GM21576 (cell line): Measurements from ENCODE around the gene SOHLH1.

ENCODE experiments used
- ATAC-seq: cut with Tn5 transposase; IDR thresholded peaks from one replicate; pipeline ENCODE4 v1.9.1; 2021; ENCODE audit warnings: mild to moderate bottlenecking, moderate library complexity; ENCODE audit not compliant: unreplicated experiment

The SOHLH1 gene

DNA sequence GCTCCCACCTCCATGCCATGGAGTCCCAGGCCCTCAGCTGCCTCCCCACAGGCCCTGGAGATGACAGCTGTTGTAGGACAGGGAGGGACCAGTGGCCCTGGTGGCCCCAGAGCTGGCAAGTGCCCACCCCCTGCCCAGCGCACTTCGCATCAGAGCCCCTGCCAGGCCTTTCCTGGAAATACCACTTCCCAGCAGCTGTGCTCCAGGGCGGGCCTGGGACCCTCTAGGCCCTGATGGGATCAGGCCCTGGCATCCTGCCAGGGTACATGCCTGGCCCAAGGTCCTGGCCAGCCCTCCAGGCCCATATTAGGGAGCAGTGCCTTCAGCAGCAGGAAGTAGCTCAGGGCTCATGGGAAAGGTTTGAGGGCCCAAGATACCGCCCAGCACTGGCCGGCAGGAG lies 5.2 kb upstream of the SOHLH1 start:
- ATAC-seq: no peak

DNA sequence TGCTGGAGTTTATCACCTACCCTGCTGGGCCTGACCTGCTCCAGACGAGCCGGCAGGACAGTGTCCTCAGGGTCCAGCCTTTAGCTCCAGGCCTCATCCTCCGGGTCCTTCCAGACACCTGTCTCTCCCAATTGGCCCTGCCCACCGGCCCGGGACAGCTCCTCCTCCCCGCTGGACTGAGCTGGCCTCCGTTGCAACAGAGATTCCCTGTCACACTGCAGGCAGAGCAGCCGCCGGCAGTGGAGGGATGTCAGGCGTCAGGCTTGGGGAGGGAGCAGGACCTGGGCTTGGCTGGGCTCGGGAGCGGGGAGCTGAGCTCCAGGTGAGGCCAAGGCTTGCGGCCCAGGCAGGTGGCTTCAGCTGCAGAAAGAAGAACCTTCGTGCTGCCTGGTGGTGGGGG lies 4.4 kb upstream of the SOHLH1 start:
- ATAC-seq: no peak

DNA sequence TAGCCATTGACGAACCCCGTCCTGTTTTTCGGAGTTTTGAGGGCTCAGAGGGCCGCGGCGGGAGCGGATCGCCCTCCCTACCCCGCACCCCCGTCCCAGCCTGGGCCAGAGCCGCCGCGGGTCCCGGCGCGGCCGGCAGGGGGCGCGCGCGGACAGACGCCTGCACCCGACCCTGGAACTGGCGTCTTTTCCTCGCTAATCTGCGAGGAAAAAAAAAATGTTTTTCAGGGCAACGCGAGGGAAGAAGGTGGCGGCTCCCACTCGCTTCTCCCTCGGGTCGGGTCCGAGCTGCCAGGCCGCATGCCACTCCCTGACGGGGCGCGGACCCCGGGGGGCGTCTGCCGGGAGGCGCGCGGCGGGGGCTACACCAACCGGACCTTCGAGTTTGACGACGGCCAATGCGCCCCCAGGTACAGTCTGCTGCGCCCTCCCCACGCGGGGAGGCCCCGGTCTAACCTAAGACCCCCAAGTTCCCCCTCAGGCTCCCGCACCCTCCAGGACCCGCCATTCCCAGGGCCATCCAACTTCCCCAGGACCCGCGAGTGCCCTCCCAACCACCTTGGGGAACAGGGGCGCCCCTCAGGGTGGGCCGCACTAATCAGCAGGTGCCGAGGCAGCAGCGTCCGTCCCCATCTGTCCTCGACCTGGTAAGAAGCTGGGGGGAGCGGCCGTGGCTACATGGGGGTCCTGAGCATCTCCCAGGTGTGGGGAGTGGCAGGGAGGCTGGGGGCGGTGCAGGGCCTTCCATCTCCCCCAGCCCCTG lies 2.9 kb upstream of the SOHLH1 start, which contains the start of gene KCNT1:
Gene KCNT1 (plus strand): TSS at position 227 of the 763 bp plus-strand sequence. CDS start 74 bp downstream, at position 301.
- ATAC-seq: no peak

DNA sequence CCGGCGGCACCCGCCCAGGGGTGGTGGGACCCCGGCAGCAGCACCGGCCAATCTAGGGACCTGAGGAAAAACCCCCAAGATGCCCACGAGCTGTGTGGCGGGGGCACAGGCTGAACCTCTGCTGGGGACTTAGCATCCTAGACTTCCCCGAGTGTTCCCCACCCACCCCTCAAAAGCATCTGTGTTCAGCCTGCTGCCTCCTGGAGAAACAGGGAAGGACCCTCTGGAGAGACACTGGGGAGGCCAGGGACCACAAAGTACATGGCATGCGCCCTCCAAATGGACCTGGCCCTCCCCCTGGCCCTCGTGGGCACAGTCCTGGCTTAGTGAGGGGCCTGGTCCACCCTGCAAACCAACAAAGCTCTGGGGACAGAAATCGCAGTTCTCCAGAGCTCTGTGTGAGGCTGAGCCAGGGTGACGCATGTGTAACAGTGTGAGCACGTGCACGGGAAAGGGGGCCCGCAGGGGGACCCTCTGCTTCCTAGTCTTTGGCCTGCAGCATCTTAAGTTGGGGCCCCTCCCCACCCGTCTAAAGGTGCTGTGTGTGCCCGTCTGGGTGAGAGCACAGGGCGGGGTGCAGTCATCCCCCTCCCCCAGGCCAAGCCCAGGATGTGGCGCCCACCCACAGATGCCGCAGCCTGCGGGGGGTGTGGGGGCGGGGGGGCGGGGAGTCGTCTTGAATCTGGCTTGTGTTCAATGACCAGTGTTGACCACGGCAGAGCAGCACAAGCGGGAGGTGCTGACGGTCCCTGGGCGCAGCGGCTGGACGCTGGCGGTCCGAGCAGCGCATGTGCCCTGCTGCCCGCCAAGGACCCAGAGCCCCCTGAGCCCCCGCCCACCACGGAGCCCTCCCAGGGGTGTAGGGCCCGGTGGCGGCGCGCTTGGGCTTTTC lies 2.0 kb upstream of the SOHLH1 start:
- ATAC-seq: no peak

DNA sequence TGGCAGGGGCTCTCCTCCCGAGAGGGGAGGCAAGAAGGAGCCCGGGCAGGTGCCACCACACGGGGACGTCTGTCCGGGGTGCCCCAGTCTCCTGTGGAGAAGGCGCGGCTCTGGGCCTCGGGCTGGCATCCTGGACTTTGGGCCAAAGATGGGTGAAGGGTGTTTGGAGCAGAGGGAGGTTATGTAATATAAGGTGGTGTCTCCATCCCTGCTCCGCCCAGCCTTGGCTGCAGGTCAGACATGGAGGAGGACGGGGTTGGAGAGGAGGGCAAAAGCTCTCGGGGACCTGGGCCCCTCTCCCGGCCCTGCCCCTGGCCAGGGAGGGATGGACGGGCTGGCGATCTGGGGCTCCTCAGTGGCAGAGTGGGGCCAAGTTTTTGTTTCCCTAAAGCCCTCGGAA lies 1.2 kb upstream of the SOHLH1 start:
- ATAC-seq: no peak

DNA sequence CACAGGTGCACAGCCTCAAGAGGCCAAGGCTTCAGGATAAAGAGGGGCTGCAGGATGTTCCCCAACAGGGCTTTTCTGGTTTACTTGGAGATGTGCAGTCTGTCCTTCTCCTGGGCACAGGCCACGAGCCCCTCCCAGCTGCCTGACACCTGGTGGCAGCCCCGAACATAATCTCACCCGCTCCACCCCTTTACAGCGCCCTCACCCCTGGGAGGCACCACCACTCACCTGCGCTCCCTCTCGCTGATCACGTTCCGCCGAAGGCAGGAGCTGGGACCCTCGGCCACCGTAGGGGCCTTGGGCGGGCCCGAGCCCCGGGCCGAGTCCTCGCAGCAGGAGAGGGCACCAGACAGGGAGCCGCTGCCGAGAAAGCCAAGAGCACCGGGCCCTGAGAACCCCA lies 514 bp downstream of the SOHLH1 start:
- no peak for ATAC-seq

DNA sequence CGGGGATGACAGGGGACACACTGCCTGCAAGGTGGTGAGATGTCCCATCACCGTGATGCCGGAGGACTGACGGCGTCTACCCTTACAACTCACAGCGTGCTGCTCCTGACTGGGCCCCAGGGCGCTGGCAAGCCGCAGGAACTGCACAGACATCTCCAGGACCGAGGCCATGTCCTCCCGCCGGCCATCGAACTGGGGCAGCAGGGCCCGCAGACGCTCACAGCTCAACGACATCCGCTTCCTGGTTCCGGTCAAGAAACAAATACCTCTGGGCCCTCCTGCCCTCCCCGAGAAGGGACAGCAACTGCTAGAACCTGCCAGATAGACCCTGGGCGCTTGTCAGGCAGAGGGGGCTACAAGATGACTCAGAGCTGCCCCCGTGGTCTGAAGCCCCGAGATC lies 1.0 kb downstream of the SOHLH1 start:
- ATAC-seq: no peak

DNA sequence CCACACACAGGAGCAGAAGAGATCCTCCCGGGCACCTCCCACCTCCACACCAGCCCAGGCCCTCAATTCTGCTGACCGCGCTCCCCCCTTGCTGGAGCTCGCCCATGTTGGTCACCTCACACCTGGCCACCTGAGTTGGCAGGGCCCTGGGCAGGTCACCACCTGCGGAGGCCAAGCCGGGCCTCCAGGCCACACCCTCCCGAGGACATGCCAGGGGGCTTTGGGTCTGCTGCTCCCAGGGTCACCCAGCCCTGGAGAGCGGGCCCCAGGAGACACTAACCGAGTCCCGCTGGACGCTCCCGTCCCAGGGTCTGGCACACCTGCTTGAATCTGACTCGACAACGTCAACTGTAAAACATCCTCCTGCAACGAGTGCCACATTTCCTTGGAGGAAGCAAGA lies 2.1 kb downstream of the SOHLH1 start:
- ATAC-seq: no peak

DNA sequence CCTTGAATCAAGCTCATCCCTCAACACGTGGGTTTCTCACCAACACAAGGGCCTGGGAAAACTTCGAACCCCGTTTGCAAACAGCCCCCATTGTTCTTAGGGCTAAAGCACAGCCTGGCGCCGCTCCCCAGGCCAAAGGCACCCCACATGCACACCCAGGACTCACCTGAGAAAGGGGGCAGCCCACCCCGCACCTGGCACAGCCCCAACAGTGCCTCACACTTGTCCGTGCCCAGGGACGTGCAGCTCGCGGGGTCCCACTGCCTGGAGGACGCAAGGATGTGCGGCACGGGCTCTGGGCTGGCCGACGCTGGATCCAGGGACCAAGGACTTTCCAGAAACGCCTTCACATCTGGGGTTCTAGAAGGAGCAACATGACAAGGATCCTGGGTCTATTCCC lies 2.8 kb downstream of the SOHLH1 start:
- ATAC-seq: no peak

DNA sequence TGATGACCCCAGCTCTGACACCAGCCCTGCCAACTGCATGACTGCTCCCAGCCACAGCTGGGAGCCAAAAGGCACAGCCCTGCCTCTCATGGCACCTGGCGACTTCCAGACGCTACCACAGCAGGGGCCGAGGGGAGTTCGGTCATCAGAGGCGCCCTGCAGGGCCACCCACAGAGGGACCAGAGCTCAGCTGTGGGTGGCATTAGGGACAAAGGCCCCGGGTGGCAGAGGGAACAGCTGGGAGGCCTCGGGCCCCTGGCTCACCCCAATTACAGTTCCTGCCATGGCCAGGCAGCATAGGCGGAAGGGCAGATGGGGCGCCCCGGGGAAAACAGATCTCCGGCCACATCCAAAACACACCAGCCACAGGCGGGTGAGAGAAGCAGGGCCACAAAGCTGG lies 3.6 kb downstream of the SOHLH1 start:
- no peak for ATAC-seq

DNA sequence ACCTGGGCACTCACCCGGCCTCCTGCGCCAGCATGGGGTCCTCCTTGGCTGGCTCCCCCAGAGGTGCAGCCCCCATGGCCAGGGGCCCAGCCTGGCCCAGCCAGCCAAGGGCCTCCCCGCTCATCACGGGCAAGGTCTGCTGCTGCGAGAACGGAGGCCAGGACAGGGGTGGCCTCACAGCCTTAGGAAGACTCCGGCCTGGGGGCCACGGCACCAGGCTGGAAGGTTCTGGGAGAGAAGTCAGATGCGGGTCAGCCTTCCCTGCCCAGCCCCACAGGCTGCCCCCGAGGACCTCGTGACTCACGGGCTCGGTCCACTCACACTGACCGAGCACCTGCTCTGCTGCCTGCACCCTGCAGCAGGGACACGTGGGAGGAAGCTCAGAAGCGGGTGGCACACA lies 4.2 kb downstream of the SOHLH1 start:
- no peak for ATAC-seq

DNA sequence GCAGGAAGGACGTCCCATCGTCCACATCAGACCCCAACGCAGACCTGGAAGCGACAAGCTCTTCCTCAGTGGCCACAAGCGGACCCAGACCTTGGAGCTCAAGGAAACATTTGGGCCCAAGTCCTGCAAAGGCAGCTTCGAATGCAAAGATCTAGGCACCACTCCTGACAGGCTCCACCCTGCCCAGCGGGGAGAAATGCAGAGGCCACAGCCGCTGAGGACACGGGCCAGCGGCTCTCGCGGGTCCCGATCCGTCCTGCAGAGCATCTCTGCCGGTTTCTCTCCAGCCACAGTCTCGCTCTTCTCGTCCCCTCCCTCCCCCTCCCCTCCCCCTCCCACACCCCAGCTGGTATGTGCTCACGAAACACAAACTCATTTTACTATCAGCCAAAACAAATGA lies 4.9 kb downstream of the SOHLH1 start:
- ATAC-seq: no peak

DNA sequence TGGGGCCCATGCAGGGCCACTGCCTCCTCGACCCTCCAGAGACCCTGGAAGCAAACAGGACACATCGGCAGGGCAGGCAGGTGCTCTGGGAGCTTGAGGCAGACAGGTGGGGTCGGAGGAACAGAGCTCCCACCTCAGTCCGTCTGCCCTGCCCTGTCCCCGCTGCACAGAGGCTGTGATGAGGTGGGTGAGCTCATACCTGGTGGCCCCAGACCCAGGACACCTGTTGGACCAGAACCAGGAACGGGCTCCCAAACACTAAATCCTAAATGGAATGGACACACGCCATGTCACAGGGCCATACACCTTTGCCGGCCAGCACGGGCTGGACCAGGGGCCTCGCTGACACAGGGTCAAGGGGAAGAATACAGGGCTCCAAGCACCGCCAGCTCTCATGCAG lies 5.5 kb downstream of the SOHLH1 start:
- no peak for ATAC-seq

DNA sequence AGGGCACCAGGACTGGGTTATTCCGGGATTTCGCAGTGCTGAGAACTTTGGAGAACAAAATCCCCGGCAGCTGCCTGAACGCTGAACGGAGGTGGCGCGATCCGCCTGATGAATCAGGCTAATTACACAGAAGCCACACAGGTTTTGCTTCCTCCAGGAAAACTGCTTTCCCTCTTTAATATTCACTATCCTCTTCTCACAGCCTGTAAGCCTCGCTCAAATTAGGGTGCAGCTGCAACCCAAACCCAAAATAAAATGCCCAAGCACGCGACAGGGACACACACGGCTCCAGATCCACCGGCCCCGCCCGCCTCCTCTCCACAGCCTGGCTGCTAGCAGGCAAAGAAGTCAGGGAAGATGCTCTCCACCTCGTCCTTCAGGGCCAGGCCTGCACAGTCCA lies 6.0 kb downstream of the SOHLH1 start:
- no peak for ATAC-seq

DNA sequence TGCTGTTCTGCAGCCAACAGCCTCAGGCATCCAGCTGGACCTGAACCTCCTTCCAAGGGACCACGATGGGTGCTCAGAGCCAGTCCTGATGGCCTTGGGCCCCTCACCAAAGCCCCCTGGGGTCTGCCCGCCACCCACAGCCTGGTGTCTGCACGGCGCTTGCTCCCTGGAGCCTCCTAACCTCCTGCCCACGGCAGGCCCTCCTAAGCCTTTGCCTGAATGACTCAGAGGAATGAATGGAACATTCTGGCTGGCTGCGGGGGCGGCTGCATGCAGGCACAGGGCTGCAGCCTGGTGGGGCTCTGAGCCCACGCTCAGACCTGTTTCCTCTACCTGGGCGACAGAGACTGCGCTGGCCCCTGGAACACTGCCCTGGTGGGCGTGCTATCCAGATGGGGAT lies 6.9 kb downstream of the SOHLH1 start:
- ATAC-seq: no peak

DNA sequence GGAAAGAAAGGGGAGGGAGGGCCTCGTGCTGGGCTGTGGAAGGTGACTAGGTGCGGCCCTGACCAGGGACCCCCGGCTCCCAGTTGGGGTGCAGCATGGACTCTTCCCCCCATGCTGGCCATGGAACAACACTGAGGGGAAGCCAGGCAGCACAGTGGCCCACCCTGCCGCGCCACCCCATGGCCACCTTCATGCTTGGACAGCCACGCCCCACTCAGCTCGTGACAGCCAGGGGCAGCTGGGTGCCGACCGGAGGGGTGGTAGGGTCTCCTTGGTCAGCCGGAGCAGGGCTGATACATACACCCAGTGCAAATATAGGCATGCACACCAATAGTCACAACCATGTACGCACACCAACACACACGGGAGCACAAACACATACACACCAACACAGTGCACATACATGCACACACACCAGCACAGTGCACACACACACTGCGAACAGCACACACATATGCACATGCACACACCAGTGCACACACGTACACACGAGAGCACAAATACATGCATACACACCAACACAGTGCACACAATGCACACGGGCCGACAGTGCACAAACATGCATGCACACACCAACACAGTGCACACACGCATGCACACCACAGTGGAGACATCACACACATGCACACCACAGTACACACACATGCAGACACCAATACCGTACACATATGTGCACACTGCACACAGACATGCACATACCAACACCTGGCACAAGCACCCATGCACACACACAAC lies 8.3 kb downstream of the SOHLH1 start:
- ATAC-seq: no peak

DNA sequence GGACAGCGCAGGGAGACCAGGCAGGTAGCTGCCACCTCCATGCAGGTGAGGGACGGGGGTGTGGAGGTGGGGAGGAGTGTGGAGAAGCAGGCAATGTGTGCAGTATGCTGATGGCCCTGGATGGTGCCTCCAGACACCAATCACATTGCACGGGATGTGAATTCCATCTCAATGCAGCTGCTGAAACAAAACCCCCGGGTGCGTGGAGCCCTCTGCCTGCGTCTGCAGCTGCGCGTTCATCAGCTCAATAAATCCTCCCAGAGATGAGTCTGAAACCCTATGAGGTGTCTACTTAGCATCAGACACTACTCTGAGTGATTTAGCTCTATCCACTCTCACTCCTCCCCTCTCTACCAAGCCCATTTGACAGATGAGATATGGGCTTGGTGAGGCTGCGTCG lies 10.3 kb downstream of the SOHLH1 start:
- no peak for ATAC-seq

DNA sequence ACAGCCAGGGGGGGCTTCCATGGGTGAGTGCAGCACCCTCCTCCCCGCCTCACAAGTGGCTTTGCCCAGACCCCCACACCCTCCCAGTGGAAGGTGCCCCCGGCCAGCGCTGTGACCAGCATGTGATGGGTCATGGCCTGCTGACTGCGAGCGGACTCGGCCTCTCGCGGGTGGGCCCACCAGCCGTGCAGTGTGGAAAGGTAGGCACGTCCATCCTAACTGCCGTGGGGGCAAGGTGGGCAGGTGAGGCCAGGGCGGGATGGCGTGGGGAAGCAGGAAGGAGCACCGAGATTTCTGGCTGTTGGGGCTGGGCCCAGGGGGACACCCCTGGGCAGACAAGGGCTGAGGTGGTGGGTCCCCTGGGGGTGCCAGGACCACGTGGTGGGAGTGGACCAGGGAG lies 12.1 kb downstream of the SOHLH1 start:
- no peak for ATAC-seq

DNA sequence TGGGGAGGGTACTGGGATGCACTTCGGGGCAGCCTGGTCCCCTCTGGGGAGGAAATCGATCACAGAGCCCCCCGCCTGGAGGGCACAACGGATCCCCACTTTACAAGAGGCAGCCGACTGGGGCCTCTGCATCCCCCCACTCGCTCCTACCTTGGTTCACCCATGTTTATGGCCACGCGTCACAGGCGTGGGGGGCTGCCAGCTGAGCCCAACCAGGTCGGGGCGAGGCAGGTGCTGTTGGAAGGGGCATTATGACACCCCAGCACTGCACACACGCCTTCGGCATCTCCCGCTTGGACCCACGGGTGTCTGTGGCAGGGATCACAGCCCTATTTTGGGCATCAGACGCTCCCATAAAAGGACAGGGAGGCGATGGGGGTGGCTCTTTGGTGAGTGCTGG lies 14.6 kb downstream of the SOHLH1 start:
- no peak for ATAC-seq

DNA sequence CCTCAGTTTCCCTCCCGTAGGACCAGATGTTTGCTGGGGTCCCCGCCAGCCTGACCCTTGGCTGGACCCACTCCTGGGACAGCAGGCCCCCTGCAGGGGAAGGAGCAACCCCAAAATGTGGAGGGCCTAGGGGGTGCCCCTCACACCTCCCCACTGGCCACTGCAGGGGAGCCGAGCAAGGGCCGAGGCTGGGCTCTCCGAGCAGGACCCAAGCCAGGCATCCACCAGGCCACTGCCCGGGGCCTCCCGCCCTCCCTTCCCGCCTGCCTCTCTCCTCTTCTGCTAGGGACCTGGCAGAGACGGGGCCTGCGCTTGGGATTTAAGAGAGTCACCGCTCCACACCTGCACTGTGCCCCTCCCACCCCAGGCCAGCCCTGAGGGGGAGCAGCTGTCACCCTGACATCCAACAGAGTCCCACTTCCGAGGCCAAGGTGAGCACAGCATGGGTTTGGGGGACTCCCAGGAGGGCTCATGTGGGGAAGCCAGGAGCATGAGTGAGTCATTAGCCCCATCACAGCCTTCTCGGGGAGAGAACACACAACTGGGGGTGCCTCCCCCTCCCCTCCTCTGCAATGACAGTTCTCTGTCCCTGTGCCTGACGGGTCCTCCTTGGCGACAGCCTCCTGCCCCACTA lies 15.8 kb downstream of the SOHLH1 start:
- ATAC-seq: no peak

DNA sequence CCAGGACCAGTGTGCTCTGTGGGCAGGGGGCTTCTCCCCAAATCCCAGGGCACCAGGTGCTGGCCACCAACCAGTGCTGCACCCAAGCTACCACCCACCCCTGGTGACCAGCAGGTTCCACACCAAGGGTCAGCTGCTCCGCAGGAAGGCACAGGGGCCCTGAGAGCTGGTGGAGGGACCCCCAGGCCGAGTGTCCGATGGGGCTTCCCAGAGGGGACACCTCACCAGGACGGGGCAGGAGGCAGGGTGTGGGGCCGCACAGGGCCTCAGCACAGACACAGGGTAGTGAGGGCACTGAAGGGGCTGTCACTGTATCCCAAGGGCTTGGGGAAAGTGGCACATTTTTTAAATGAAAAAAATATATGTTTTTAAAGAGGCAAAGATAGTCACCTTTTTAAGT lies 18.1 kb downstream of the SOHLH1 start:
- no peak for ATAC-seq
